Measurements from ENCODE around the gene LUC7L2. TPM values are rescaled to one million over a fixed set of nuclear protein-coding genes. Genes with fewer than 3 reads are reported as not detected.

The LUC7L2 gene
- total and polyA plus RNA-seq, 9 of the 15 experiments (the other 6 are each of a cell fraction or from before 2014, with no cell fraction given) = 56.1 to 207 (median 141) TPM

DNA sequence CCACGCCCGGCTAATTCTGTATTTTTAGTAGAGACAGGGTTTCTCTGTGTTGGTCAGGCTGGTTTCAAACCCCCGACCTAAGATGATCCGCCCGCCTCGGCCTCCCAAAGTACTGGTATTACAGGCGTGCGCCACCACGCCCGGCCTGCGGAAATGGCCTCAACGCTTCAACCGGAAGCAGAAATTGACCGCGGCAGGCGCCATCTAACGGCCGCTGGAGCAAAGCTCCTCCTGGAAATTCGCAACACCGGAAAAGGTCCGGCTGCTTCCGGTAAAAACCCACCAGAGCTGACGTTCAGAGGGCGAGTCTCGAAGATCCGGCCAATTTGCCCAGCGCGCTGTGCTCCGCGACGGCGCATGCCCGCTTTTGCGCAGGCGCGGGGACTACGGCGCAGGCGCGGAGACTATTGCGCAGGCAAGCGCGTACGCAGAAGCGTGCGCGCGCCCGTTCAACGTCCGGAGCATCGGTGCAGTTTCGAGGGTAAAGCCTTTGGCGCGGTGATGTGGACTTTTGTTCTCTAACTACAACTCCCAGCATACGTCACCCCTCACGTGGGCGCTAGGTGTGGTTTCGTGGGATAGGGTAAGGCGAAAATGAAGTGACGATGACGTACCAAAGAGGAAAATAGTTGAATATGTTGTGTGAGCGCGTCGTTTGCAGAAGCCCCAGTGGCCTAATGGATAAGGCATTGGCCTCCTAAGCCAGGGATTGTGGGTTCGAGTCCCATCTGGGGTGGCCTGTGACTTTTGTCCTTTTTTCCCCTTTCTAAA lies 19.5 kb upstream of the LUC7L2 start (continued):
- TF ChIP-seq, protein P1, sequence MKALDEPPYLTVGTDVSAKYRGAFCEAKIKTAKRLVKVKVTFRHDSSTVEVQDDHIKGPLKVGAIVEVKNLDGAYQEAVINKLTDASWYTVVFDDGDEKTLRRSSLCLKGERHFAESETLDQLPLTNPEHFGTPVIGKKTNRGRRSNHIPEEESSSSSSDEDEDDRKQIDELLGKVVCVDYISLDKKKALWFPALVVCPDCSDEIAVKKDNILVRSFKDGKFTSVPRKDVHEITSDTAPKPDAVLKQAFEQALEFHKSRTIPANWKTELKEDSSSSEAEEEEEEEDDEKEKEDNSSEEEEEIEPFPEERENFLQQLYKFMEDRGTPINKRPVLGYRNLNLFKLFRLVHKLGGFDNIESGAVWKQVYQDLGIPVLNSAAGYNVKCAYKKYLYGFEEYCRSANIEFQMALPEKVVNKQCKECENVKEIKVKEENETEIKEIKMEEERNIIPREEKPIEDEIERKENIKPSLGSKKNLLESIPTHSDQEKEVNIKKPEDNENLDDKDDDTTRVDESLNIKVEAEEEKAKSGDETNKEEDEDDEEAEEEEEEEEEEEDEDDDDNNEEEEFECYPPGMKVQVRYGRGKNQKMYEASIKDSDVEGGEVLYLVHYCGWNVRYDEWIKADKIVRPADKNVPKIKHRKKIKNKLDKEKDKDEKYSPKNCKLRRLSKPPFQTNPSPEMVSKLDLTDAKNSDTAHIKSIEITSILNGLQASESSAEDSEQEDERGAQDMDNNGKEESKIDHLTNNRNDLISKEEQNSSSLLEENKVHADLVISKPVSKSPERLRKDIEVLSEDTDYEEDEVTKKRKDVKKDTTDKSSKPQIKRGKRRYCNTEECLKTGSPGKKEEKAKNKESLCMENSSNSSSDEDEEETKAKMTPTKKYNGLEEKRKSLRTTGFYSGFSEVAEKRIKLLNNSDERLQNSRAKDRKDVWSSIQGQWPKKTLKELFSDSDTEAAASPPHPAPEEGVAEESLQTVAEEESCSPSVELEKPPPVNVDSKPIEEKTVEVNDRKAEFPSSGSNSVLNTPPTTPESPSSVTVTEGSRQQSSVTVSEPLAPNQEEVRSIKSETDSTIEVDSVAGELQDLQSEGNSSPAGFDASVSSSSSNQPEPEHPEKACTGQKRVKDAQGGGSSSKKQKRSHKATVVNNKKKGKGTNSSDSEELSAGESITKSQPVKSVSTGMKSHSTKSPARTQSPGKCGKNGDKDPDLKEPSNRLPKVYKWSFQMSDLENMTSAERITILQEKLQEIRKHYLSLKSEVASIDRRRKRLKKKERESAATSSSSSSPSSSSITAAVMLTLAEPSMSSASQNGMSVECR (CRISPR knock-in tag; IDR thresholded peaks at IDR 0.05) = peak; percentile 54
- peak; percentile 76; the same call in 1 of the 2 replicates for TF ChIP-seq PTBP1 (IDR thresholded peaks at IDR 0.05; ENCODE audit: low read depth, low read length)
- TF ChIP-seq, protein P2, sequence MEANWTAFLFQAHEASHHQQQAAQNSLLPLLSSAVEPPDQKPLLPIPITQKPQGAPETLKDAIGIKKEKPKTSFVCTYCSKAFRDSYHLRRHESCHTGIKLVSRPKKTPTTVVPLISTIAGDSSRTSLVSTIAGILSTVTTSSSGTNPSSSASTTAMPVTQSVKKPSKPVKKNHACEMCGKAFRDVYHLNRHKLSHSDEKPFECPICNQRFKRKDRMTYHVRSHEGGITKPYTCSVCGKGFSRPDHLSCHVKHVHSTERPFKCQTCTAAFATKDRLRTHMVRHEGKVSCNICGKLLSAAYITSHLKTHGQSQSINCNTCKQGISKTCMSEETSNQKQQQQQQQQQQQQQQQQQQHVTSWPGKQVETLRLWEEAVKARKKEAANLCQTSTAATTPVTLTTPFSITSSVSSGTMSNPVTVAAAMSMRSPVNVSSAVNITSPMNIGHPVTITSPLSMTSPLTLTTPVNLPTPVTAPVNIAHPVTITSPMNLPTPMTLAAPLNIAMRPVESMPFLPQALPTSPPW (CRISPR knock-in tag; IDR thresholded peaks at IDR 0.05) = peak; percentile 9; the same call in 1 of the 2 replicates
- peak; percentile 93 for TF ChIP-seq TARDBP (IDR thresholded peaks at IDR 0.05)
- peak; percentile 91 for TF ChIP-seq KDM5B (IDR thresholded peaks at IDR 0.05; ENCODE audit: insufficient replicate concordance, low read depth, low read length)
- TF ChIP-seq, protein P3, sequence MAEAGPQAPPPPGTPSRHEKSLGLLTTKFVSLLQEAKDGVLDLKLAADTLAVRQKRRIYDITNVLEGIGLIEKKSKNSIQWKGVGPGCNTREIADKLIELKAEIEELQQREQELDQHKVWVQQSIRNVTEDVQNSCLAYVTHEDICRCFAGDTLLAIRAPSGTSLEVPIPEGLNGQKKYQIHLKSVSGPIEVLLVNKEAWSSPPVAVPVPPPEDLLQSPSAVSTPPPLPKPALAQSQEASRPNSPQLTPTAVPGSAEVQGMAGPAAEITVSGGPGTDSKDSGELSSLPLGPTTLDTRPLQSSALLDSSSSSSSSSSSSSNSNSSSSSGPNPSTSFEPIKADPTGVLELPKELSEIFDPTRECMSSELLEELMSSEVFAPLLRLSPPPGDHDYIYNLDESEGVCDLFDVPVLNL (CRISPR knock-in tag; IDR thresholded peaks at IDR 0.05; ENCODE audit: low read depth) = peak; percentile 86; the same call in 1 of the 2 replicates
- TF ChIP-seq, protein P4, sequence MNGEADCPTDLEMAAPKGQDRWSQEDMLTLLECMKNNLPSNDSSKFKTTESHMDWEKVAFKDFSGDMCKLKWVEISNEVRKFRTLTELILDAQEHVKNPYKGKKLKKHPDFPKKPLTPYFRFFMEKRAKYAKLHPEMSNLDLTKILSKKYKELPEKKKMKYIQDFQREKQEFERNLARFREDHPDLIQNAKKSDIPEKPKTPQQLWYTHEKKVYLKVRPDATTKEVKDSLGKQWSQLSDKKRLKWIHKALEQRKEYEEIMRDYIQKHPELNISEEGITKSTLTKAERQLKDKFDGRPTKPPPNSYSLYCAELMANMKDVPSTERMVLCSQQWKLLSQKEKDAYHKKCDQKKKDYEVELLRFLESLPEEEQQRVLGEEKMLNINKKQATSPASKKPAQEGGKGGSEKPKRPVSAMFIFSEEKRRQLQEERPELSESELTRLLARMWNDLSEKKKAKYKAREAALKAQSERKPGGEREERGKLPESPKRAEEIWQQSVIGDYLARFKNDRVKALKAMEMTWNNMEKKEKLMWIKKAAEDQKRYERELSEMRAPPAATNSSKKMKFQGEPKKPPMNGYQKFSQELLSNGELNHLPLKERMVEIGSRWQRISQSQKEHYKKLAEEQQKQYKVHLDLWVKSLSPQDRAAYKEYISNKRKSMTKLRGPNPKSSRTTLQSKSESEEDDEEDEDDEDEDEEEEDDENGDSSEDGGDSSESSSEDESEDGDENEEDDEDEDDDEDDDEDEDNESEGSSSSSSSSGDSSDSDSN (IDR thresholded peaks at IDR 0.05; ENCODE audit: borderline replicate concordance in 1 of 2, low read depth in 2 of 2, low read length in 2 of 2) = peak; percentile 93 to 95
- TF ChIP-seq GABPB2 (CRISPR knock-in tag; conservative IDR thresholded peaks at IDR 0.05) = no peak; the same call in 1 of the 2 replicates
- TF ChIP-seq TRIM24 (IDR thresholded peaks at IDR 0.05) = peak; percentile 97 to 99
- no peak for TF ChIP-seq ZNF436 (CRISPR knock-in tag; IDR thresholded peaks at IDR 0.05)
- TF ChIP-seq, protein P5, sequence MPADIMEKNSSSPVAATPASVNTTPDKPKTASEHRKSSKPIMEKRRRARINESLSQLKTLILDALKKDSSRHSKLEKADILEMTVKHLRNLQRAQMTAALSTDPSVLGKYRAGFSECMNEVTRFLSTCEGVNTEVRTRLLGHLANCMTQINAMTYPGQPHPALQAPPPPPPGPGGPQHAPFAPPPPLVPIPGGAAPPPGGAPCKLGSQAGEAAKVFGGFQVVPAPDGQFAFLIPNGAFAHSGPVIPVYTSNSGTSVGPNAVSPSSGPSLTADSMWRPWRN (IDR thresholded peaks at IDR 0.05; ENCODE audit: low read depth) = no peak; the same call in 1 of the 2 replicates
- TF ChIP-seq RBM25 (IDR thresholded peaks at IDR 0.05; ENCODE audit: low read depth, low read length, severe bottlenecking) = peak; percentile 86
